ENCODE measurements around the gene SSBP3. TPM values are rescaled to one million over a fixed set of nuclear protein-coding genes. Genes with fewer than 3 reads are reported as not detected.

Gene SSBP3
- total RNA-seq, 3 donors from 2014 or later (not counting 1 experiment from before 2014, with no cell fraction given) = 162 to 224 (median 164) TPM

- intact Hi-C loops (cut with micrococcal nuclease) = no loop called here
- H3K4me1 Mint-ChIP-seq = peaks cover 78 to 87% of the 10 kb centered on the region in 2 donors
- no peak for DNase-seq
- Histone ChIP-seq H3K4me1 (ENCODE audit: control insufficient read depth, insufficient read depth, low read length) (peaks cover 44% of the 10 kb centered on the region), H3K9me3 (ENCODE audit: control insufficient read depth, insufficient read depth, low read length) (no peaks in the 10 kb centered on the region), H3K4me3 (ENCODE audit: low read length) (no peak overlapping the region), H3K27me3 (ENCODE audit: control insufficient read depth, insufficient read depth, low read length) (no peaks in the 10 kb centered on the region), H3K27ac (ENCODE audit: low read length) (no peak overlapping the region), H3K36me3 (ENCODE audit: control insufficient read depth, insufficient read depth, low read length) (no peaks in the 10 kb centered on the region)
- no peak for TF ChIP-seq CTCF (IDR thresholded peaks at IDR 0.05)
- peak overlapping the region; percentile 81 for H3K27ac Mint-ChIP-seq
- no peak overlapping the region for H3K4me3 Mint-ChIP-seq
- H3K9me3 Mint-ChIP-seq = no peaks in the 10 kb centered on the region
- H3K27me3 Mint-ChIP-seq (ENCODE audit: low read depth in 2 of 2) = no peaks in the 10 kb centered on the region
- ATAC-seq = no peak
- WGBS (ENCODE audit: insufficient coverage) = 93% methylated on average over 8 of the region's 8 CpGs
- H3K36me3 Mint-ChIP-seq = no peaks in the 10 kb centered on the region
Observed at GRCh38 chr1:54338464-54338863, 67.7 kb downstream of the SSBP3 start.

DNA sequence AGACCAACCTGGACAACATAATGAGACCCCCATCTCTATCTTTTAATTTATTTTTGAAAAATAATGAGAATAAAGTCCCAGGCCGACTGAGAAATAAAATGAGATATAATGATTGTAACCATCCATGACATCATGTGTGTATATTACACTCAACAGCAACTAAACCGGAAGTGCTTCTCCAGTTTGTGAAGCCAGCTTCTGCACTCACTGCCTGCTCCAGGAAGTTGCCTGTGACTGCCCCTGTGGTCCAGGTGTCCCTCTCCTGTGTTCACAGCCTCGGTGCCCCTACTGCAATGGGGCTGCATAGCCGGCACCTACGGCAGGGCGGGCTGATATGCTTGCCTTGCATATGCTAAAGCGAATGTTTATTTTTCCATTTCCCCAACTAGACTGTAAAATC, 68.3 kb downstream of the SSBP3 start:
- peaks cover 77 to 87% of the 10 kb centered on the region in 2 donors for H3K4me1 Mint-ChIP-seq
- intact Hi-C loops (cut with micrococcal nuclease) = no loop called here

DNA sequence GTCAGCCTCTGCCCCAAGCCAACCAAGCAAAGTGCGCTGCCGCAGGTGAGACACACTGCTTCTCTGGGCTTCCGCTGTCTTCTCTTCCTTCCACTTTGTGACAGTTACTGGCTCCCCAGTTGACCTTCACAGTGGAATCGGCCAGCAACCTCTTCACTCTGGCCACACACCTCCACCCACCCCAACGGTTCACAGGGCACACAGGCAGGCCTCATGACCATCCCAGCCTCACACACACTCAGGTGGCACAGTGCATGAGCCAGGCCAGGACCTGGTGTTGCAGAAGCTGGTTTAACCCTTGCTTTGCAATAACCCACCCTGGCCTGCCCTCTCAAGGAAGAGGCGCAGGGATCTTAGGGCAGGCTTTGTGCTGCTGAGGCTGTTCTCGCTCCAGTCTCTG, 69.2 kb downstream of the SSBP3 start:
- peak overlapping the region; percentile 76 to 80 for H3K27ac Mint-ChIP-seq

More for the DNA sequence above, 68.3 kb downstream of the SSBP3 start:
- Mint-ChIP-seq H3K27ac (peak overlapping the region; percentile 81), H3K27me3 (ENCODE audit: low read depth in 2 of 2) (no peaks in the 10 kb centered on the region), H3K4me3 (peak overlapping the region; percentile 49), H3K9me3 (no peaks in the 10 kb centered on the region), H3K36me3 (no peaks in the 10 kb centered on the region)
- peaks cover 49% of the 10 kb centered on the region for H3K4me1 ChIP-seq (ENCODE audit: control insufficient read depth, insufficient read depth, low read length)
- no peaks in the 10 kb centered on the region for H3K9me3 ChIP-seq (ENCODE audit: control insufficient read depth, insufficient read depth, low read length)
- no peak for TF ChIP-seq CTCF (IDR thresholded peaks at IDR 0.05)
- 72% methylated on average over 6 of the region's 7 CpGs for WGBS (ENCODE audit: insufficient coverage)
- H3K36me3 ChIP-seq (ENCODE audit: control insufficient read depth, insufficient read depth, low read length) = no peaks in the 10 kb centered on the region
- H3K27me3 ChIP-seq (ENCODE audit: control insufficient read depth, insufficient read depth, low read length) = no peaks in the 10 kb centered on the region
- H3K27ac ChIP-seq (ENCODE audit: low read length) = no peak overlapping the region
- ATAC-seq (peak; percentile 53 to 89 (median 80)), DNase-seq (peak in 1 of 2 donors; percentile 37)
- no peak overlapping the region for H3K4me3 ChIP-seq (ENCODE audit: low read length)

More for the DNA sequence above, 69.2 kb downstream of the SSBP3 start:
- Mint-ChIP-seq H3K4me3 (no peak overlapping the region), H3K36me3 (no peaks in the 10 kb centered on the region), H3K4me1 (peaks cover 80 to 88% of the 10 kb centered on the region in 2 donors), H3K27me3 (ENCODE audit: low read depth in 2 of 2) (no peaks in the 10 kb centered on the region), H3K9me3 (no peaks in the 10 kb centered on the region)
- intact Hi-C loops (cut with micrococcal nuclease) = no loop called here
- 94% methylated on average over 7 of the region's 7 CpGs for WGBS (ENCODE audit: insufficient coverage)
- DNase-seq (no peak), ATAC-seq (no peak)
- H3K4me3 ChIP-seq (ENCODE audit: low read length) = no peak overlapping the region
- peaks cover 51% of the 10 kb centered on the region for H3K4me1 ChIP-seq (ENCODE audit: control insufficient read depth, insufficient read depth, low read length)
- no peaks in the 10 kb centered on the region for H3K9me3 ChIP-seq (ENCODE audit: control insufficient read depth, insufficient read depth, low read length)
- no peaks in the 10 kb centered on the region for H3K27me3 ChIP-seq (ENCODE audit: control insufficient read depth, insufficient read depth, low read length)
- TF ChIP-seq CTCF (IDR thresholded peaks at IDR 0.05) = no peak
- no peaks in the 10 kb centered on the region for H3K36me3 ChIP-seq (ENCODE audit: control insufficient read depth, insufficient read depth, low read length)
- H3K27ac ChIP-seq (ENCODE audit: low read length) = no peak overlapping the region

Measured in natural killer cell (primary cell).